ENCODE measurements around the gene GNG7. TPM values are rescaled to one million over a fixed set of nuclear protein-coding genes. Genes with fewer than 3 reads are reported as not detected.

Gene GNG7
- total and polyA plus RNA-seq, 7 donors, result 1.2 to 8.0 (median 2.6) TPM

GRCh38 chr19:2727640-2727944 lies 25.1 kb upstream of the GNG7 start:
- no peak for DNase-seq
- H3K4me3 ChIP-seq, result no peak overlapping the region
- peaks cover 0 to 13% (median 12%) of the 10 kb centered on the region in 4 donors for H3K4me1 ChIP-seq
- intact Hi-C loops (cut with DNase I), result no loop called here
- 61 to 69% methylated on average over 16 of the region's 16 CpGs for WGBS, 2 donors
- no peak for TF ChIP-seq POLR2A (IDR thresholded peaks at IDR 0.05)
- no peak for TF ChIP-seq EP300 (IDR thresholded peaks at IDR 0.05)
- no peak for TF ChIP-seq POLR2AphosphoS5 (IDR thresholded peaks at IDR 0.05)
- TF ChIP-seq CTCF (IDR thresholded peaks at IDR 0.05), result no peak
- H3K27me3 ChIP-seq, result peaks cover 8 to 33% (median 27%) of the 10 kb centered on the region in 3 donors
- H3K9me3 ChIP-seq, result no peaks in the 10 kb centered on the region
- no peak overlapping the region for H3K27ac ChIP-seq
- peaks cover 0 to 8% (median 0%) of the 10 kb centered on the region in 4 donors for H3K36me3 ChIP-seq

DNA sequence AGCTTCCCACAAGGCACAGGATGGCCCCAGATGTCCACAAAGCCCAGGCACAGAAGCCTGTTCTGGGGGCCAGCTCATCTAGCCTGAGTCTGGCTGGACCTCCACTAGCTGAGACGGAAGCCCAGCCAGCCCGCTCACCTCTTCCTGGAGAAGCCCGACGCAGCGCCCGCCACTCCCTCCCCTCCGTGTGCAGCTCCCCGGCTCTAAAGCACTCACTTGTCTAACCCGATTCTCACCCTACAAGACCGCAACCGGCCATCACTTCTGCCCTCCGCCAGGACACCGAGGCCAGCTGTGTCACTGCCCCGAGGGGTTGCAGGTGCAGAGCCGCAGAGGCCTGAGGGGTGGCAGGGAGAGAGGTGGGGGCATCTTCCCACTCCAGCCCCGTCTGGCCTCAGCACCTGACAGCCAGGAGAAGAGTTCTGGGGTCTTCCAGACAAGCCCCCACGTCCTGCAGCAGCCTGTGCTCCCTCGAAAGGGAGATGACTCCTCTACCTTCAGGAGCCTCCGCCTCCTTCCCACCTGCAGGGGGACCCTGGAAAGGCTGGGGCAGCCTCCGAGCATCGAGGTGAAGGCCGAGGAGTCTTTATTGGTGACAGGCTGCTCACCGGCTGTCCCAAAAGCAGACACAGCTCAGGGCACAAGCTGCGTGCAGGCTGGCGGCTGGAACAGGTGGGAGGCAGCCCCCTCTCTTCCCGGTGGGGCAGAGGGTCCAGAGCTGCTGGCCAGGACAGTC lies 24.6 kb upstream of the GNG7 start:
- no peak for DNase-seq
- Histone ChIP-seq H3K4me3 (no peak overlapping the region), H3K27me3 (peaks cover 8 to 35% (median 27%) of the 10 kb centered on the region in 3 donors), H3K36me3 (peaks cover 0 to 3% (median 0%) of the 10 kb centered on the region in 4 donors), H3K27ac (no peak overlapping the region), H3K9me3 (no peaks in the 10 kb centered on the region), H3K4me1 (peaks cover 0 to 13% (median 13%) of the 10 kb centered on the region in 4 donors)
- intact Hi-C loops (cut with DNase I), result no loop called here
- WGBS, 2 donors, result 14 to 18% methylated on average over 26 of the region's 26 CpGs
- TF ChIP-seq POLR2A (IDR thresholded peaks at IDR 0.05) (no peak), EP300 (IDR thresholded peaks at IDR 0.05) (no peak), CTCF (IDR thresholded peaks at IDR 0.05) (no peak), POLR2AphosphoS5 (IDR thresholded peaks at IDR 0.05) (no peak)

DNA sequence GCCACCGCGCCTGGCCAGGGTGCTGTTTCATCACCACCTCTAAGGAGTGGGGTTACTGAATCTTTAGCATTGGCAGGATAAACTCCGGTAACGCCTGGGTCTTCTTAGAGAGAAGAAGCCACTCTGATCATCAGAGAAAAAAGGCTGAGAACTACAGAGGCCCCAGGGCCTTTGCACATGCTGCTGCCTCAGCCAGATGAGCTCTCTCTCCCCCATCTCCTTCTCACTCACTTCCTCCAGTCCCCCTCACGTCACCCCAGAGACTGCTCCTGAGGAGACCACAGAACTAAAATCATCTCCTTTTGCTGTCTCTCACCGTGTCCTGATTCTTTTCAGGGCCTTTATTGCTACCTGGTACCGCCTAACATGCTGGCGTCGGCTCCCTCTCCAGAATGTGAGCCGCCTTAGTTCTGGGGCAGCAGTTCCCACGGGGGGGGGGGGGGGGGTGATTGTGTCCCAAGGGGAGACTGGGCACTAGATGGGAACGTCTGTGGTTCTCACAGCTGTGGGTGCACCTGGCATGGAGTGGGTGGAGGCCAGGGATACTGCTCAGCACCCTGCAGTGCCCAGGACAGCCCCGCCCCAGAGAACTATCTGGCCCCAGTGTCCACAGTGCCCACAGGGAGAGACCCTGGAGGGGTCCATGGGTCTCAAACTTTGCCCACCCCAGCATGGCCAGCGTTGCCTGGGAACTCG lies 23.8 kb upstream of the GNG7 start:
- H3K27me3 ChIP-seq, result peaks cover 8 to 42% (median 34%) of the 10 kb centered on the region in 3 donors
- H3K4me1 ChIP-seq, result peaks cover 0 to 20% (median 16%) of the 10 kb centered on the region in 4 donors
- no peak for DNase-seq
- H3K4me3 ChIP-seq, result no peak overlapping the region
- TF ChIP-seq EP300 (IDR thresholded peaks at IDR 0.05) (no peak), CTCF (IDR thresholded peaks at IDR 0.05) (no peak)
- WGBS, 2 donors, result 63 to 64% methylated on average over 15 of the region's 15 CpGs
- no peak overlapping the region for H3K27ac ChIP-seq
- H3K36me3 ChIP-seq, result no peaks in the 10 kb centered on the region
- intact Hi-C loops (cut with DNase I), result no loop called here
- no peaks in the 10 kb centered on the region for H3K9me3 ChIP-seq

DNA sequence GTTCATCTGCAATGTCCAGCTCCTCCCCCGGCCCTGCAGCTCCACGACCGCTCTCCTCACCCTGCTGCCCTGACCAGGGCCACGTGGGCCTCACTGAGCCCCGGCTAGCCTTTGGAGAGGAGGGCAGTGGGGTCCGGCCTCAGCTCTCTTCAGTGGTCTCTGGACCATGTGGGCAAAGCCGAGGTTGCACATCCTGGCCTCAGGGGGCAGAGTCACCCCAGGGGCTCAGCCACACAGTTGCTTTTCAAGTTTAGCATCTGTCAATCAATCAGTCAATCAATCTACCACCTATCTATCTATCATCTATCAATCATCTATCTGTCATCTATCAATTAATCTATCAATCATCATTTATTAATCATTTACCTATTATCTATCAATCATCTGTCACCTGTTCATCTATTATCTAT lies 21.7 kb upstream of the GNG7 start:
- peaks cover 20 to 62% (median 53%) of the 10 kb centered on the region in 3 donors for H3K27me3 ChIP-seq
- no peak for DNase-seq
- 51 to 72% methylated on average over 7 of the region's 7 CpGs for WGBS, 2 donors
- no peak overlapping the region for H3K4me3 ChIP-seq
- TF ChIP-seq POLR2AphosphoS5 (IDR thresholded peaks at IDR 0.05) (peak in 1 of 4 donors; percentile 31), POLR2A (IDR thresholded peaks at IDR 0.05) (no peak)
- H3K36me3 ChIP-seq, result no peaks in the 10 kb centered on the region
- intact Hi-C loops (cut with DNase I), result no loop called here
- H3K27ac ChIP-seq, result no peak overlapping the region
- H3K9me3 ChIP-seq, result no peaks in the 10 kb centered on the region
- H3K4me1 ChIP-seq, result peaks cover 0 to 35% (median 30%) of the 10 kb centered on the region in 4 donors

DNA sequence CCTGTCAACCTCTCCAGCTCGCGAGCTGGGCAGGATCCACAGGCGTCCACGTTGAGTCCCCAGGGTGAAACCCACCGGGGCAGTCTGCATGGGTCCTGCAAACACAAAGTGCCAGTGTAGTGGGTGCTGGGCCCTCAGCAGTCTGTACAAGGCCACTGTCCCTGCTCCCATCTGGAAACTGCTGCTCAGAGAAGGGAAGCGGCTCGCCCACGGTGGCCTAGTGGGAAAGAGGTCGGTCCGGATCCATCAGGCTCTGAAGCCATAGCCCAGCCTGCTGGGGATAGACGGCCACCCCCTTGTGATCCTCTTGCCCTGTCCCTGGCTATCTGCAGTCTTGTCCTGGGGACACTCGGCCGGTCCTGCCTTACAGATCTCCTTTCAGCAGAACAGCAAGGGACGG lies 21.3 kb upstream of the GNG7 start:
- intact Hi-C loops (cut with DNase I), result no loop called here
- Histone ChIP-seq H3K9me3 (no peaks in the 10 kb centered on the region), H3K27ac (peak overlapping the region in 3 of 4 donors; percentile 48 to 81 (median 49)), H3K36me3 (no peaks in the 10 kb centered on the region), H3K27me3 (peaks cover 20 to 66% (median 57%) of the 10 kb centered on the region in 3 donors), H3K4me1 (peaks cover 0 to 35% (median 30%) of the 10 kb centered on the region in 4 donors), H3K4me3 (no peak overlapping the region)
- WGBS, 2 donors, result 72 to 83% methylated on average over 14 of the region's 14 CpGs
- no peak for DNase-seq
- TF ChIP-seq POLR2A (IDR thresholded peaks at IDR 0.05) (no peak), CTCF (IDR thresholded peaks at IDR 0.05) (no peak), POLR2AphosphoS5 (IDR thresholded peaks at IDR 0.05) (no peak), EP300 (IDR thresholded peaks at IDR 0.05) (no peak)
